ENCODE results near the gene PRRG2. TPM values are rescaled to one million over a fixed set of nuclear protein-coding genes. Genes with fewer than 3 reads are reported as not detected.

The PRRG2 gene
- total RNA-seq, 1 experiment from 2014 or later, result 0.64 TPM

DNA sequence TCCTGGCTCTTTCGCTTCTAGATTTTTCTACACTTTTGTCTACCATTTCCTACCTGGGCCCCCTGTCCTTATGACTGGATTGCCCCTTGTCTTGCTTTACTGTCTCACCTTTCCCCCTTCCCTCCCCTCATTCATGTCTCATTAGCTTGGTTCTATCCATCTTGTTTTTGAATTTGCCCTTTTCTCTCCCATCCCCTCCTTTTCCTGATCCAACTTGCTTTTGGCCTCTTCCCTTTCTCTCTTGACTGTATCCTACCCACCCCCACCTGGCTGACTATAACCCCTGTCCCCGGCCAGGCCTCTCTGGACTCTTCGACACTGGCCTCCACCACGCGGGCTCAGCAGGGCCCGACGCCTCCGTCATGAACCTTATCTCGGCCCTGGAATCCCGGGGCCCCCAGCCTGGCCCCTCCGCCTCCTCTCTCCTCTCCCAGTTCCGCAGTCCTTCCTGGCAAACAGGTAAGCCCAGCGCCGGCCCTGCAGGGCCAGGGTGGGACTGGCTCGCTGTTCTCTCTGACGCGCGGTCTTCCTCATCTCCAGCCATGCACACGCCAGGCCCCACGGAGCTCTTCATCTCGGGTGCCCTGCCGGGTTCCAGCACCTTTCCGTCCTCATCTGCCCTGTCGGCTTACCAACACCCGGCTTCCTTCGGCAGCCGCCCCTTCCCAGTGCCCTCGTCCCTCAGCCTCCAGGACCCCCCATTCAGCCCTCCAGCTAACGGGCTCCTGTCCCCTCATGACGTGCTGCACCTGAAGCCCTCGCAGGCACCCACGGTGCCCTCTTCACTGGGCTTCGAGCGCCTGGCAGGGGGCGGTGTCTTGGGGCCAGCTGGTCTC lies 13.3 kb downstream of the PRRG2 start:
- in situ Hi-C loops (cut with HindIII; ENCODE audit: low pct_unique_long_range_greater_than_20kb, low sequenced_read_pairs), result no loop called here
- POLR2A ChIA-PET, result no interaction called here
- ATAC-seq, result no peak
- H3K27ac ChIP-seq (ENCODE audit: low read length), result peak overlapping the region; percentile 73
- DNase-seq (ENCODE audit: low read depth, low spot score), result no peak
- intact Hi-C loops (cut with micrococcal nuclease; ENCODE audit: unreplicated experiment), result no loop called here
- TF ChIP-seq, protein P1, sequence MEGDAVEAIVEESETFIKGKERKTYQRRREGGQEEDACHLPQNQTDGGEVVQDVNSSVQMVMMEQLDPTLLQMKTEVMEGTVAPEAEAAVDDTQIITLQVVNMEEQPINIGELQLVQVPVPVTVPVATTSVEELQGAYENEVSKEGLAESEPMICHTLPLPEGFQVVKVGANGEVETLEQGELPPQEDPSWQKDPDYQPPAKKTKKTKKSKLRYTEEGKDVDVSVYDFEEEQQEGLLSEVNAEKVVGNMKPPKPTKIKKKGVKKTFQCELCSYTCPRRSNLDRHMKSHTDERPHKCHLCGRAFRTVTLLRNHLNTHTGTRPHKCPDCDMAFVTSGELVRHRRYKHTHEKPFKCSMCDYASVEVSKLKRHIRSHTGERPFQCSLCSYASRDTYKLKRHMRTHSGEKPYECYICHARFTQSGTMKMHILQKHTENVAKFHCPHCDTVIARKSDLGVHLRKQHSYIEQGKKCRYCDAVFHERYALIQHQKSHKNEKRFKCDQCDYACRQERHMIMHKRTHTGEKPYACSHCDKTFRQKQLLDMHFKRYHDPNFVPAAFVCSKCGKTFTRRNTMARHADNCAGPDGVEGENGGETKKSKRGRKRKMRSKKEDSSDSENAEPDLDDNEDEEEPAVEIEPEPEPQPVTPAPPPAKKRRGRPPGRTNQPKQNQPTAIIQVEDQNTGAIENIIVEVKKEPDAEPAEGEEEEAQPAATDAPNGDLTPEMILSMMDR (IDR thresholded peaks at IDR 0.05), result no peak
- TF ChIP-seq TCF7L2 (IDR thresholded peaks at IDR 0.05; ENCODE audit: low read depth, low read length) (no peak), POLR2AphosphoS5 (IDR thresholded peaks at IDR 0.05; ENCODE audit: low read depth, low read length) (no peak), SIN3A (IDR thresholded peaks at IDR 0.05; ENCODE audit: borderline replicate concordance, insufficient read depth, low read depth, low read length) (no peak)
- TF ChIP-seq, protein P2, sequence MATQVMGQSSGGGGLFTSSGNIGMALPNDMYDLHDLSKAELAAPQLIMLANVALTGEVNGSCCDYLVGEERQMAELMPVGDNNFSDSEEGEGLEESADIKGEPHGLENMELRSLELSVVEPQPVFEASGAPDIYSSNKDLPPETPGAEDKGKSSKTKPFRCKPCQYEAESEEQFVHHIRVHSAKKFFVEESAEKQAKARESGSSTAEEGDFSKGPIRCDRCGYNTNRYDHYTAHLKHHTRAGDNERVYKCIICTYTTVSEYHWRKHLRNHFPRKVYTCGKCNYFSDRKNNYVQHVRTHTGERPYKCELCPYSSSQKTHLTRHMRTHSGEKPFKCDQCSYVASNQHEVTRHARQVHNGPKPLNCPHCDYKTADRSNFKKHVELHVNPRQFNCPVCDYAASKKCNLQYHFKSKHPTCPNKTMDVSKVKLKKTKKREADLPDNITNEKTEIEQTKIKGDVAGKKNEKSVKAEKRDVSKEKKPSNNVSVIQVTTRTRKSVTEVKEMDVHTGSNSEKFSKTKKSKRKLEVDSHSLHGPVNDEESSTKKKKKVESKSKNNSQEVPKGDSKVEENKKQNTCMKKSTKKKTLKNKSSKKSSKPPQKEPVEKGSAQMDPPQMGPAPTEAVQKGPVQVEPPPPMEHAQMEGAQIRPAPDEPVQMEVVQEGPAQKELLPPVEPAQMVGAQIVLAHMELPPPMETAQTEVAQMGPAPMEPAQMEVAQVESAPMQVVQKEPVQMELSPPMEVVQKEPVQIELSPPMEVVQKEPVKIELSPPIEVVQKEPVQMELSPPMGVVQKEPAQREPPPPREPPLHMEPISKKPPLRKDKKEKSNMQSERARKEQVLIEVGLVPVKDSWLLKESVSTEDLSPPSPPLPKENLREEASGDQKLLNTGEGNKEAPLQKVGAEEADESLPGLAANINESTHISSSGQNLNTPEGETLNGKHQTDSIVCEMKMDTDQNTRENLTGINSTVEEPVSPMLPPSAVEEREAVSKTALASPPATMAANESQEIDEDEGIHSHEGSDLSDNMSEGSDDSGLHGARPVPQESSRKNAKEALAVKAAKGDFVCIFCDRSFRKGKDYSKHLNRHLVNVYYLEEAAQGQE (IDR thresholded peaks at IDR 0.05; ENCODE audit: insufficient read depth in 1 of 2, low read depth in 2 of 2, low read length in 1 of 2), result no peak
- no peak overlapping the region; a peak in 1 of 4 replicates for H3K4me3 ChIP-seq (ENCODE audit: low read depth in 2 of 2, low read length in 2 of 2)
- TSS peak; percentile 55 for BruUV-seq (replicated peaks)
- peaks cover 8% of the 10 kb centered on the region for H3K4me1 ChIP-seq (ENCODE audit: control insufficient read depth, insufficient read depth, low read length)
- CTCF ChIA-PET, result no interaction called here
- no peaks in the 10 kb centered on the region for H3K27me3 ChIP-seq (ENCODE audit: control insufficient read depth, insufficient read depth, low read length)
- peaks cover 4% of the 10 kb centered on the region; the same call in 1 of the 2 replicates for H3K36me3 ChIP-seq (ENCODE audit: control insufficient read depth, insufficient read depth, low read length)
- H3K9me3 ChIP-seq (ENCODE audit: control insufficient read depth, insufficient read depth, low read depth, low read length), result no peaks in the 10 kb centered on the region

- POLR2A ChIA-PET, result no interaction called here
- Histone ChIP-seq H3K9me3 (ENCODE audit: control insufficient read depth, insufficient read depth, low read depth, low read length) (no peaks in the 10 kb centered on the region), H3K36me3 (ENCODE audit: control insufficient read depth, insufficient read depth, low read length) (peaks cover 4% of the 10 kb centered on the region; the same call in 1 of the 2 replicates), H3K27me3 (ENCODE audit: control insufficient read depth, insufficient read depth, low read length) (no peaks in the 10 kb centered on the region), H3K4me3 (ENCODE audit: low read depth in 2 of 2, low read length in 2 of 2) (no peak overlapping the region), H3K27ac (ENCODE audit: low read length) (no peak overlapping the region), H3K4me1 (ENCODE audit: control insufficient read depth, insufficient read depth, low read length) (peaks cover 8% of the 10 kb centered on the region)
- TF ChIP-seq, protein P2 (IDR thresholded peaks at IDR 0.05; ENCODE audit: insufficient read depth in 1 of 2, low read depth in 2 of 2, low read length in 1 of 2), result no peak
- no peak for TF ChIP-seq SIN3A (IDR thresholded peaks at IDR 0.05; ENCODE audit: borderline replicate concordance, insufficient read depth, low read depth, low read length)
- no peak for TF ChIP-seq TCF7L2 (IDR thresholded peaks at IDR 0.05; ENCODE audit: low read depth, low read length)
- TF ChIP-seq POLR2AphosphoS5 (IDR thresholded peaks at IDR 0.05; ENCODE audit: low read depth, low read length), result no peak
- TF ChIP-seq, protein P1 (IDR thresholded peaks at IDR 0.05), result no peak
- ATAC-seq, result no peak
- in situ Hi-C loops (cut with HindIII; ENCODE audit: low pct_unique_long_range_greater_than_20kb, low sequenced_read_pairs), result no loop called here
- no TSS peak for BruUV-seq (replicated peaks)
- CTCF ChIA-PET, result no interaction called here
- intact Hi-C loops (cut with micrococcal nuclease; ENCODE audit: unreplicated experiment), result no loop called here
- no peak for DNase-seq (ENCODE audit: low read depth, low spot score)
Measured at GRCh38 chr19:49594993-49595818, 14.1 kb downstream of the PRRG2 start.
